GDM1 (cell line): ENCODE results near the gene CLN3.
"Not testable (repeated sequence)": the region's sequence is repeated elsewhere in the genome, so short reads cannot be mapped to it uniquely, and the experiment has no call there.

Experiments
- DNase-seq: peaks from one replicate; lab custom pipeline; 2025; lab: John Stamatoyannopoulos, UW

Gene CLN3

DNA sequence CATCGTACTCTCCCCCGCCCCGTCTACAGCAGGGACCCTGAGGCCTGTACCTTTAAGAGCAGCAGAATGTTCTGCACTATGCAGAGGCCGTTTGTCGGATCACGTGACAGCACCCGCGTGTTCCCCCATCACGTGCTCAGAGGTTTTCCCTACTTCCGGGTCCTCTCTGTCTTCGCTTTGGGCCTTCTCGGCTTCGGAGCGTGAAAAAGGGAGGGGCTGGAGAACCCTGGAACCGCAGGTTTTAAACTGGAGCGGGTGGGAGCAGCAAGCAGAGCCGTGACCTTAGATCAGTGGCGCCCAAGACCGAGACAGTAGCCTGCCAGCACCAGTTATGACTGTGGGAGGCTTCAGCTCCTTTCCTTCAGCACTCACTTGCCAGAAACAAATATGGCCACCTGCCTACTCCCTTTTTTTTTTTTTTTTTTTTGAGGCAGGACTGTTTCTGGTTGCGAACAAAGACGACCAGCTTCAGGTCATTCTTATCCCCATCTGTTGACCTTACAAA is at the start of gene CLN3:
TSS of gene CLN3 (minus strand) at position 105 of the 505 bp plus-strand sequence. CDS start 315 bp downstream, outside the sequence.
- DNase-seq: peak; percentile 91

DNA sequence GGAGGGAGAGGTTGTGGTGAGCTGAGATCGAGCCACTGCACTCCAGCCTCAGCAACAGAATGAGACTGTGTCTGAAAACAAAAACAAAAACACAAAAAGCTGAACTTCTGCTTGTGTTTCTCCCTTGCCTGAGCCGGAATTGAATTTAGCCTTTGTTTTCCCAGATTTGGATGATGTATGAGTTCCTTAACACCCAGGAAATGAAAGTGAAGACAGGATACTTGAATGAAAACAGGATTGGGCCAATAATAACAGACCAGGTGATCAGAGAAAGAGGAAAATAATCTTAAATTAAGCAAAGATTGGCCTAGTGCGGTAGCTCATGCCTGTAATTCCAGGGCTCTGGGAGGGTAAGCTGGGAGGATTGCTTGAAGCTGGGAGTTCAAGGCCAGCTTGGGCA is 48.5 kb upstream of the CLN3 start:
- DNase-seq: no peak

DNA sequence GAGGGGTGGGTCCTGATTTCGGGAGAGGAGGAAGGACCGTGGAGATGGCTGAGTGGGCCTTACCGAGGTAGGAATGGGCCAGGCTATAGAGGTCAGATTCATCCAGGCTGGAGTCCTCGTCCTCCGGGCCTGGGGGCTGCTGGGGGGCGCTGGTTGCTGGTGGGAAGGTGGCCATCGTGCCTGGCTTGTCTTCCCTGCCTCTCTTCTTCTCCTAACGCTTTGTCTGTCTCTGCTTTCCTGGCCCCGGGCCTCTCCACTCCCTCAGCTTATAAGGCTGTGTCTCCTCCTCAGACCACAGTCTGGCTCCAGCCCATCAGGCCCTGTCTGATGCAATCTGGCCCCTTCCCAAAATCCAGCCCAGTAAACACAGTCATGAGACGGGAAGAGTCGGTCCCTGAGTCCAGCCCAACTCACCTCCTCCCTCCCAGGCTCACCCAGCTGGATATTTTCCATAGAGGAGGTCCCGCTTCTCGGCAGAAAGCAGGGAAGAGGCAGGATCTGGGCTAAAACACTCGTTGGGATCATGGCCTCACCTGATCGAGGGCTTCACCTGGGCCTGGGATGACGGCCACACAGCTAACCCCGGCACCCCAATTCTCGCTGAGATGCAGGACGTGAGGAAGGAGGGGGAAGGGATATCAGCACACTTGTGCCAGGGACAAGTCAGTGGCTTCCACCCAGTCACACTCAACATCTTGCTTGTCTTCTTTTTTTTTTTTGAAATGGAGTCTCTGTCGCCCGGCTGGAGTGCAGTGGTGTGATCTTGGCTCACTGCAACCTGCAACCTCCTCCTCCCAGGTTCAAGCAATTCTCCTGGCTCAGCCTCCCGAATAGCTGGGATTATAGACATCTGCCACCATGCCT is 47.1 kb upstream of the CLN3 start, which contains the start of gene NUPR1:
TSS of gene NUPR1 (minus strand) at position 242 of the 864 bp plus-strand sequence. CDS start at position 175, 67 bp downstream.
- no peak for DNase-seq

DNA sequence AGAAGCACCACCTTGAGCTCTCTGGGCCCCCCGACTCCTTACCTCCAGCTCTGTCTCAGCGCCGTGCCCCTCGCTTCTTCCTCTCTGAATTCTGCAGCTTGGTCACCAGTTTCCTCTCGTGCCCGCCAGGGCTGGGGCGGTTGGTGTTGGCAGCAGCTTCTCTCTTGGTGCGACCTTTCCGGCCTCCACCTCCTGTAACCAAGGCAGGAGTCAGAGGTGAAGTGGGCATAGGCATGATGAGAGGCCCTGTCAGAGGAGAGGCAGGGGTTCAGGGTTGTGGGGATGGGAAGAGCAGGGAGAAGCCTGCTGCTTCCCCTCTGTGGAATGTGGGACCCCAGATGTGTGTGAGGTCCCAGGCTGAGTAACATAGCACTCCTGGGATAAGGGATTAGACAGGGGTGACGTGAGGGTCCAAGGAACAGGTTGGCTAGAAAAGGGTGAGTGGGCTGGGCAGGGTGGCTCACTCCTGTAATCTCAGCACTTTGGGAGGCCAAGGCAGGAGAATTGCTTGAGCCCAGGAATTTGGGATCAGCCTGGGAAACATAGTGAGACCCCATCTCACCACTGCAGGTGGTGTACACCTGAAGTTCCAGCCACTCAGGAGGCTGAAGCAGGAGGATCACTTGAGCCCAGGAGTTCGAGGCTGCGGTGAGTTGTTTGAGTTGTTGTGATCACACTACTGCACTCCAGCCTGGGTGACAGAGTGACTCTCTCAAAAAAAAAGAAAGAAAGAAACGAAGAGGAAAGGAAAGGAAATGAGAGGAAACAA is 46.3 kb upstream of the CLN3 start:
- no peak for DNase-seq

DNA sequence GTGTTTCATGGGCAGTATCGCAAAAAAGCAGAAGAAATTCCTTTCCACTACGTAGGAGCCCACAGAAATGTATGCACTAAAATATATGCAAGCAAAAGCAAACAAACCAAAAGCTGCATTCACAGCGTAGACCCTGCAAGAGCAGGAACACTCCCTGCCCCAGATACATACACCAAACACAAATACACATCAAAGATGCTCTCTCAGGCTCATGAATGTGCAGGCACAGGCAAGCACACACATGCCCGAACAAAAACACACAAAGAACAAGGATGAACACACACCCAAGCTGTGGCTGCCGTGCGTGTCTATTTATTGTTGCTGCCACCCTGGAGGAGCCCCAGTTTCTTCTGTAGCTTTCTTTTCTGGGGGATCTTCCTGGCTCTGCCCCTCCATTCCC is 45.2 kb upstream of the CLN3 start:
- DNase-seq: no peak

DNA sequence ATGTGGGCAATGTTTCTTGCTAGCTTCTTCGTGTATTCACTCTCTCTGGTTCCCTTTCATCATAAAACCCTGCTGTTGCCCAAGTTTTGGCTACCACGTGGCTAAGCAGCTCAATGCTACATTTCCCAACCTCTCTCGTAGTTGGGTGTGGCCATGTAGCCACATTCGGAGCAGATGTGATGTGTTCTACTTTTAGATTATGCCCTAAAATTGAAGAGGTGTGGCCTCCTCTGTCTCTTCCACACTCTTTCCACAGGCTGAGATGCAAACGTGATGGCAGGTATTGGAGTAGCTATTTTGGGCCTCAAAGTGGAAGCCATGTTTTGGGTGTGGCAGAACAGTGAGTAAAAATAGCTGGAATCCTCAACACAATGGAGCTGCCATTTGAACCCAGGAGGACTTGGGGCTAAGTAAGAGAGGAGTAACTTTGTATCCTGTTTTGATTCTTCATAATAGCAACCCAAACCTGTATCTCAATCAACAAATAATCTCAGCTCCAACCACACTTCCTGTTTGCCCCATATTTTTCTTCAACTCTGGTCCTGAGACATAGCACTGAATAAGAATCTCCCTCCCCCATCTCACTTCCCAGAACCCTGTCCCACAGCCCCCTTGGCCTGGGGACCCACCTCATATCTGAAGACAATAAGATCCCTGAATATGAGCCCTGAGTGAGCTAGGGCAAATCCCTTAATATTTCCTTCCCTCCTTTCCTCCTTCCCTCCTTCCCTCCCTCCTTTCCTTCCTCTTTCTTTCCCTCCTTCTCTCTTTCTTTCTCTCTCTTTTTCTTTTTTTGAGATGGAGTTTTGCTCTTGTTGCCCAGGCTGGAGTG is 42.9 kb upstream of the CLN3 start:
- DNase-seq: no peak

DNA sequence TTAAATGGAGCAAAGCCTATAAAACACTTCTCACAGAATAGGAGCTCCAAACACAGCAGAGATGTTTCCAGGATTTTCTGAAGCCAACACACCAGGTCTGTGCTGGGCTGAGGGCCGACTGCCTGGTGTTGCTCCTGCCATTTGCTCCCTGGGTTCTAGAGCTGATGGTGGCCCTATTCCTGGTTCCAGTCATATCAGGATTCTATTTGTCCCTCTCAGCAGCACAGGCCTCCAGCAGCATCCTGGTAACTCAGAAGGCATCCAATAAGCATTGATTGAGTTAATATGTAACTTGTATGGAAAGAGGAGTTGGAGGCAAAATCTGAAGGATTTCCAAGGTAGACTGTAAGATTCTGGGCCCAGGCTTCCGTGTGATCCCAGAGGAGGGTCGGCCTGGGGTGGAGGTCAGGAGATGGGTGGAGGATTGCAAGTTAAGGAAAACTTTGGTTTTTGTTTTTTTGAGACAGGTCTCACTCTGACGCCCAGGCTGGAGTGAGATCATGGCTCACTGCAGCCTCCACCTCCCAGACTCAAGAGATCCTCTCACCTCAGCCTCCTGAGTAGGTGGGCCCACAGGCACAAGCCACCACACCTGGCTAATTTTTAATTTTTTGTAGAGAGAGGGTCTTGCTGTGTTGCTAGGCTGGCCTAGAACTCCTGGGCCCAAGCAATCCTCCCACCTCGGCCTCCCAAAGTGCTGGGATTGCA is 41.2 kb upstream of the CLN3 start:
- no peak for DNase-seq

DNA sequence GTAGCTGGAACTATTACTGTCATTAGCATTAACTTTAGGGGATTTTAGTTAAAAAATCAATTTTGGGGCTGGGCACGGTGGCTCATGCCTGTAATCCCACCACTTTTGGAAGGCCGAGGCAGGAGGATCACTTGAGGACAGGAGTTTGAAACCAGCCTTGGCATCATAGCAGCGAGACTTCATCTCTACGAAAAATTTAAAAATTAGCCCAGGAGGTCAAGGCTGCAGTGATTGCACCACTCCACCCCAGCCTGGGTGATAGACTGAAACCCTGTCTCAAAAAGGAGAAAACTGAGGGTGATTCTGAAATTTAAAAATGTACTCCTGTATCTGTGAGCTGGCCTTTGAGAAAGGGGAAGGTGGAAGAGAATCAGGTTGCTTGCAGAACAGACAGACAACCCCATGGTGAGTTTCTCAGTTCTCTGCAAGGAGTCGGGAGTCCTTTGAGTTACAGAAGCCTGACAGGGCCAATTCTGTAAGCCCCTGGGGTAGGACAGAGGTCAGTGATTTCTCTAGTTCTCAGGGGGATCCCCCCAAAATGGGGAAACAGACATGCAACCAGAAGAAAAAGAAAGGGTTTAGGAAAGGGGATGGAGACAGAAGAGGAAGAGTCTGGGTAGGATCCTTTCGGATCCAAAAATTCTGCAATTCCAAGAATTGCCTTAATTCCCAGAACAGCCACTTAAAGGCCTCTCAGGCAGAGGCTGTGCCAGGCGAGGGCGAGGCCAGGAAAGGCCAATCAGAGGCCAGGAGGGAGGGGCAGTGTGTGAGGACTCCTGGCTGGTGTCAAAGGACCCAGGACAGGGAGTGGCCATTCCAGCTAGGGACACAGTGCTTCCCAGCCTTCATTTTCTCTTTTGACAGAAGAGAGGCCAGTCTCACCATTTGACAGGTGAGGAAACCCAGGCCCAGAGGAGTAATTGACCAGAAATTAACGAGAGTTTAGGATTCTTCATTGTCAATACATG is 40.2 kb upstream of the CLN3 start:
- no peak for DNase-seq

DNA sequence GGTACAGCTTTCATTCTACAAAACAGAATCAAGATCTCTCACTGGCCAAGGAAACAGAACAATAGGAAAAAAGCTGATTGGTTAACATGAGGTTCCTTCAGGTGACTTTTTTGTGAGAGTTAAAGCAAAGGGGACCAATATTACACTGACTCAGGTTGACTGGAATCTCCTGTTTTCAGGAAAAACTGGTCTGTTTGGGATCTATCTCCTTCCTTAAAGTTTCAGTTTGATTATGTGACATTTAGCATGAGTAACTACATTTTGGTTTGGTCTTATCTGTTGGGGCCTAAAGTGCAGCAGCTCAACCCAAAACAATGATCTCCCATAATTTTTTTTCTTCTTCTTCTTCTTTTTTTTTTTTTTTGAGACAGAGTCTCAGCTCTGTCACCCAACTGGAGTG is 37.2 kb upstream of the CLN3 start:
- no peak for DNase-seq

DNA sequence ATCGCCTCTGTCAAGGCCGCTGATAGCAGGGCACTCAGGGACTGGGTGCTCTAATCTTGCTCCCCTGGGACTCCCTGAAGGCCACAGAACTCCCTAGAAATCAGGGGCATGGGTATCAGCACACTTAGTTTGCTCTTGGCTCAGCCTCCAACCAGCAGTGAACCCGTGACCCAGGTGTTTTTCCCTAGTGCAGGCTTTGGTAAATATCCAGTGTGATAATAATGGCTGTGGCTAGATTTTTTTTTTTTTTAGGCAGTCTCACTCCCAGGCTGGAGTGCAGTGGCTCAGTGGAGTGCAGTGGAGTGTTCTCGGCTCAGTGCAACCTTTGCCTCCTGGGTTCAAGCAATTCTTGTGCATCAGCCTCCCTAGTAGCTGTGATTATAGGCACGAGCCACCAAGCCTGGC is 36.6 kb upstream of the CLN3 start:
- no peak for DNase-seq

DNA sequence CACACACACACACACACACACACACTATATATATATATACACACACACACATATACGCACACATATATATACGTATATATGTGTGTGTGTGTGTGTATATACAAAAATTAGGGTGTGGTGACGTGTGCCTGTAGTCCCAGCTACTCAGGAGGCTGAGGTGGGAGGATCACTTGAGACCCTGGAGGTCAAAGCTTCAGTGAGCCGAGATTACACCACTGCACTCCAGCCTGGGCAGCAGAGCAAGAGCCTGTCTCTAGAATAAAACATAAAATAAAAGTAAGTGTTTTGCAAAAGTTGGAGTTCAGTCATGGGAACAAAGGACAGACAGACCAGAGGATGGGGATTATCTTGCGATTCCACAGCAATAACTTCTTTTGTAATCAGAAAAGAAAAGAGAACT is 36.1 kb upstream of the CLN3 start:
- DNase-seq: no peak

DNA sequence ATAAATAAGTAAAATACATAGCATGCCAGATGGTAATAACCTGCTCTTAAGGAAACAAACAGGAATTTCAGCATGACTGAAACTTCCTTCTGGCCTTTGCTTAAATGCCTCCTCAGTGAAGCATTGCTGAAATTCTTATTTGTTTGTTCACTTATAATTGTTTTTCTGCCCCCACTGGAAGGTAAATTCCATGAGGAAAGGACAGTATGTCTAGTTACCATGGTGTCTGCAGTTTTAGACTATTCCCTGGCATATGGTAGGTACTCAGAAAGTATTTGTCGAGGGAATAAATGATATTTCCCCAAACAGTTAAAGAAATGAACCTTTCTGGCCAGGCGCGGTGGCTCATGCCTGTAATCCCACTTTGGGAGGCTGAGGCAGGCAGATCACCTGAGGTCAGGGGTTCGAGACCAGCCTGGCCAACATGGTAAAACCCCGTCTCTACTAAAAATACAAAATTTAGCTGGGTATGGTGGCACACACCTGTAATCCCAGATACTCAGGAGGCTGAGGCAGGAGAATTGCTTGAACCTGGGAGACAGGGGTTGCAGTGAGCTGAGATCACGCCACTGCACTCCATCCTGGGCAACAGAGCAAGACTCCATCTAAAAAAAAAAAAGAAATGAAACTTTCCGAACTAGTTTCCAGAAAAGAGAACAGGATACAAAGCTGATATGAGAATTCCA is 35.4 kb upstream of the CLN3 start:
- not testable (repeated sequence) for DNase-seq

DNA sequence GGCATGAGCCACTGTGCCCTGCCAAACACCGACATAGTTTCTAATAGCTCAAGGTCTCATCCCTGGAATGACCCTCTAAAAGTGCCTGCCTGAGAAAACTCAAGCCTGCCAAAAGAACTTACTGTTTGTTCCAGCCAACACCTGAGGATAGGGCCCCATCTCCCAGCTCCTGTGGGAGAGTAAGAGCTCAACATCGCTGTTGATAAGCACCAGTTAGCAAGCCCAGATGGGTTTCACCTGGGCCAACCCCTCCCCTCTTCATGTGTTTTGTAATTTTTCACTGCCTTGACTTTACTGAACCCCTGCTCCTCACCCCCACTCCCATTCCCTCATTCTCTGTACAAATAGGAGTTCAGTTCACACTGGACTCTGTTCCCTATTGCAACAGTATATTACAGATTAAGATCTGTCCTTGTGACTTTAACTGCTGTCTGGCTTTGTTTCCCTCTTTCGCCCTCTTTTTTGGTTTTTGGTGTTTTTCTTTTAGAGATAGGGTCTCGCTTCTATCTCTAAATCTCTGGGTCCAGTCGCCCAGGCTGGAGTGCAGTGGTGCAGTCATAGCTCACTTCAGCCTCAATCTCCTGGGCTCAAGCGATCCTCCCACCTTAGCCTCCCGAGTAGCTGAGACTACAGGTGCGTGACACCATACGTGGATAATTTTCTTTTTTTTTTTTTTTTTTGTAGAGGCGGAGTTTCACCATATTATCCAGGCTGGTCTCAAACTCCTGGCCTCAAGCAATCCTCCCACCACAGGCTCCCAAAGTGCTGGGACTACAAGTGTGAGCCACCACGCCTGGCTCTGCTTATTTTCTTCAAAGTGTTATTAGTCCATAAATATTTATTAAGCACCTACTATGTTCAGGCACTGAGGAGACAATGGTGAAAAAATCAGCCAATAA is 34.6 kb upstream of the CLN3 start:
- DNase-seq: no peak

DNA sequence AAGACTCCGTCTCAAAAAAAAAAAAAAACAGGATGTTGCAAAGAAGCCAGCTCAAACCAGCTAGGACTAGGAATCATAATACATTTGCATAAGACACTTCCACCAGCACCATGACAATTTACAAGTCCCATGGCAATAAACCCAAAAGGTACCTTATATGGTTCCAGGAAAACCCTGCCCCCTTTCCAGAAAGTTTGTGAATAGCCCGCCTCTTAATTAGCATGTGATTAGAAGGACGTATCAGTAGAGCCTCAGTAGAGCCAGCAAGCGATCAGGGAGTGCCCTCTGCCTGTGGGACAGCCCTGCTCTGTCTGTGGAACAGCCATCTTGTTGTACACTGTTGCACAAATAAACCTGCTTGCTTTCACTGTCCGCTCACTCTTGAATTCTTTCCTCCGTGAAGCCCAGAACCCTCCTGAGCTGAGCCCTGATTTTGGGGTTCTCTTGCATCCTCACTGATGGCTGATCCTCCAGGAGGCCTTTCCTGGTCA is 32.9 kb upstream of the CLN3 start:
- DNase-seq: no peak

DNA sequence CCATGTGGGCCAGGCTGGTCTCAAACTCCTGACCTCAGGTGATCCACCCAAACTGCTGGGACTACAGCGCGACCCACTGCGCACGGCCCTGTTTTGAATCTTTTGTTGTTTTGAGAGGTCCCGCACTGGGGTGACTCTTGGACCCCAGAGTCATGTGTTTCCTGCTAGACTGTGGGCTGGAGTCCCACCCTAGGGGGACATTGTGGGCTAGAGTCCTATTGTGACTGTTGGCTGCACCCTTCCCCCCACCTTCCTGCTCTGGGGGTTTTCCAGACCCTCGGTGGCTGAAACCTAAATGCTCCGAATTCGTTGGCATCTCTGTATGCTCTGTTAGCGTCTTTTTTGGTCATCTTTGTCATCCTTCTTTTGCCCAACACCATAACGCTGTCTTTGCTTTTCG is 30.9 kb upstream of the CLN3 start:
- DNase-seq: no peak

DNA sequence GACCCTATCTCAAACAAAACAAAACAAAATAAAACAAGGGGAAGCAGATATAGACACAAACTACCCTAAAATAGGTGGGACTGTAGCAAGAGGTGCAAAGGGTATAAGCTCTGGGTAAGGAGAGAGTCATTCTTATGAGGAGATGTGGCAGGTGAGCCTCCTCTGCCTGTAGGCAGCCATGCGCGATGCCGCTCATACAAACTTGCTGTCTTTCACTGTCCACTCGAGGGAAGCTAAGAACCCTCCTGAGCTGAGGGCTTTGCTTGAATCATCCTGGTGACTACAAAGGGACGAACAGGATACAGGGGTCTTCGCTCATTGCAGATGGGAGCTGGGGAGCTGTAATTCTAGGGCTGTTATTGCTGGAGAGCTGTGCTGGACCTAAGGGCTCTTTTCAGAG is 29.6 kb upstream of the CLN3 start:
- no peak for DNase-seq

DNA sequence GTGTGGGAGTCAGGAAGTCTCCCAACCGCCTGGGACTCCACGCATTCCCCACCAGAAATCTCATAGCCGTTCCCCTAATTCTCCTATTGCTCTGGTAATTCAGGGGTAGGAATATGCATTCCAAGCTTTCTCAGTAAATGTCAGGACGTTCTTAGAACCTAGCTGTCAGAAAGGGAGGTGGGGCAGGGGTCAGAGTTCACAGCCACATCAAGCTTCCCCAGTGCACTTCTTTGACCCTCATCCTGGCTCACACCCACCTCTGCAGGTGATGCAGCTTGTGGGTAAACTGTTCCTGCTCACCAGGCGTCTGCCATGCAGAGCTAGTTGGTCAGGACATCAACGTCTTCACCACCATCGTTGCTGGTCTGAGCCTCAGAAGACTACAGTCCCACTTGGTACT is 28.8 kb upstream of the CLN3 start:
- no peak for DNase-seq

DNA sequence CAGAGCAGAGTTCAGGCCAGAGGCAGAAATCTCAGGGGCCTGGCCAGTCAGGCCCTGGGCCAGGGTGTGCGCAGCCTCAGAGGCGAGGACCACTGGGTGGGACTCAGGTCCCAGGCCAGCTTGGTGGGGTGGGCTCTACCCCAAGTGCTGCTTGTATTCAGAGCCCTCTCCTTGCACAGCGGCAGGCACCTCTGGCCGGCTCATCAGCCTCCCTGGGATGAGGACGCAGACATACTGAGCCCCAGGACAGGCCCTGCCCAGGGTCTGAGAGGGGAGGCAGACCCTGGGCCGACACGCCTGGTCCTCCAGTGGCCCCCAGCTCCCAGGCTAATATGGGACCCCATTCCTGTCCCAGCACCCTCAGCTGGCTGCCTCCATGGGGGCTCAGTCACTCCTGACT is 22.4 kb upstream of the CLN3 start:
- no peak for DNase-seq
